RPMI7951 (cell line): ENCODE measurements around the gene PAPSS2. TPM values are rescaled to one million over a fixed set of nuclear protein-coding genes. Genes with fewer than 3 reads are reported as not detected.
"Not testable (repeated sequence)": the region's sequence is repeated elsewhere in the genome, so short reads cannot be mapped to it uniquely, and the experiment has no call there.

Experiments
- DNase-seq: peaks from one replicate; pipeline ENCODE4 v3.0.0-alpha.2; 2012; ENCODE audit warnings: low read depth
- total RNA-seq: library from RNA; depleted of rRNA; stranded (reverse); fragments of >200 nt; shearing (Covaris generic); gene quantifications from 2 replicates; pipeline ENCODE4 v1.2.3, GENCODE V29; 2014

Gene PAPSS2
- total RNA-seq, 1 experiment from 2014 or later, result 147 TPM

DNA sequence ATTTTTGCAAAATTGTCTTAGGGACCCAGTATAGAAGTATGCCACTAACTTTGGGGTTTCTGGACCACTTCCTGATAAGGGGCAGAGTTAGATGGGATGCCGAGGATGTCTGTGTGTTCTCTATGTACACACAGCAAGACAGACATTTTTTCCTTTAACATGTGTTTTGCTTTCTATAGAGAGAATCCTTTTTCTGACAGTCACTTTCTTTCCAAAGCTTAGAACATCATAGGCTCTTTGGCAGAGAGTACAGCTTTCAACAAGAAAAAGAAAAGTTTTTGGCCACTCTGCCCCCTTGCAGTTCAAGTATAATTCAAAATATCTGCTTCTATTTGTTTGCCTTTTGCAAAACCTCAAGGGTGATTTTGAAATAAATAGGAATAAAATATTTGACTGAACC is 44.1 kb downstream of the PAPSS2 start:
- no peak for DNase-seq

DNA sequence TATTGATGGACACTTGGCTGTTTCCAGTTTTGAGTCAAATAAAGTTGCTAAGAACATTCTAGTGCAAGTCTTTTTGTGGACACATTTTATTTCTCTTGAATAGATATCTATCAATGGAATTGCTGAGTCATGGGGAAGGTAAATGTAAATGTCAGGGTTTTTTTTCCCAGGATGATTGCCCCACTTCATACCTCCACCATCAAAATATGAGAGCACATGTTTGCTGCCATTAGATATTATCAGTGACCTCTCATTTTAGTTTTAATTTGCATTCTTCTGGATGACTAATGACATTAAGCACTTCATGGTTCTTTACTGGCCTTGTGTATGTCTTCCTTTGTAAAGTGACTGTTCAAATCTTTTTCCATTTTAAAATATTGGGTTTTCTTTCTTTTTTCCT is 45.7 kb downstream of the PAPSS2 start:
- DNase-seq, result peak; percentile 35

DNA sequence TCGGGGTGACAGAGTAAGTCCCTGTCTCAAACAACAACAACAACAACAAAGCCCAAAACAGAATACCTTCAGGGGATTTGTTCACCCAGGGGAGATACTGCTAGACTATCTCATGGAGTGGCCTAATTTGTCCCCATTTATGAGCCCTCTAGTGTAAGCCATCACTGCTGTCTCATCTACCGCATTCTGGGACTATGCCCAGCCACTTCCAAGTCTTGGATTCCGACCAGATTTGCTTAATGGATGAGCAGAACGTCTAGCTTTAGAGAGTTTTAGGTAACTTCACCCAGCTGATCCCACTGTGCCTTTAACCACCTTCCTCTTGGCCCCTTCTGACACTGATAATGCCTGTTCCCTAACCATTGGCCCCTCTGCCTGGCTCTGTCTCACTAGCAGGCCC is 47.1 kb downstream of the PAPSS2 start:
- no peak for DNase-seq

DNA sequence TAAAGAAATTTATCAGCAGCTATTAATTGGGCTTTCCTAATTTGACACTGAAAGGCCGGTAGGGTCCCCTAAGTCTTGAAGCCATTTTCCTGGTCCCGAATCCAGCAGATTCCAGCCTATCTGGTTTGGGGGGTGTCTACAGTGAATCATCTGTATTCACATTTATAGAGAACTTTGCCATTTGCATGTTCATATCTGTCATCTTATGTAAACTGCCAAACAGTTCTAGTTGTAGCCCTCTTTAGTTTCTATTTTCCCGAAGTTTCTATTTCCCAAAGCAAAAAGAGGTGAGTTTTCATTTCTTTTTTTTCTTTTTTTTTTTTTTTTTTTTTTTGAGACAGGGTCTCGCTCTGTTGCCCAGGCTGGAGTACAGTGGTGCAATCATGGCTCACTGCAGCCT is 47.6 kb downstream of the PAPSS2 start:
- DNase-seq, result no peak

- DNase-seq, result no peak
These were observed 53.4 kb downstream of the PAPSS2 start for GRCh38 chr10:87712913-87713616.

GRCh38 chr10:87713707-87714106 is 54.0 kb downstream of the PAPSS2 start:
- DNase-seq, result no peak

GRCh38 chr10:87715552-87716347 is 56.1 kb downstream of the PAPSS2 start:
- no peak for DNase-seq

DNA sequence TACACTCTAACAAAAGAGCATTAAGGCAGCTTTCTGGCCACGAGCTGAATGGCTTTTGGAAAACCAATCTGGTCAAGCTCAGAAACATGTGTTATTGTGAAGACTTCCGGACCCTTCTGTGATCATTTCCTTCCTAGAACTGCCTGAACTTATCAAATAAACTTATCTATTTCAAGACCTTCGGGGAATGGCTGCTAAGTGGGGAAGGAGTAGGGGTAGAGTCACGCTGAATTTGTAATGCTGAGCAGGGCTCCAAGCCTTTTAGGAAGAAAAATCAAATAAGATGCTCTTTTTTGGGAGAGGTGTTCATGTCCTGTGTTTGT is 56.6 kb downstream of the PAPSS2 start:
- no peak for DNase-seq

DNA sequence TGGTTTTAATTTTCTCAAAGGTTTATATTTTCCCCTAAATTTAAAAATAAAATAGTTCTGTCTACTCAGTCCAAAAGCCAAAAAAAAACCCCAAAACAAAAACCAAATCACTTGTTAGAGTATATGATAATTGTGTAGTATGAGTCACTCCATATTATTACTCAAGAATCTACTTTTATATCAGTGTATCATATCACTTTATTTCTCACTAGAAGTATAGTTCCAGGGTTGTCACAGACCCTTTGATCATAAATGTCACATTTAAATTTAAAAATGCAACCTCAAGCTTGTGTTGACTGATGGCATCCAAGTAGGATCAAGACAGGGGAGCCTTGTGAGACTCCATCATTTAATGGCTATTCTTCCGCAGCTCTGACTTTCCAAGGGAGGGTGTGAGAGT is 61.0 kb downstream of the PAPSS2 start:
- no peak for DNase-seq

- DNase-seq, result no peak
These were observed 62.1 kb downstream of the PAPSS2 start for GRCh38 chr10:87721781-87722180.

- no peak for DNase-seq
These were observed 63.0 kb downstream of the PAPSS2 start for GRCh38 chr10:87722716-87723115.

GRCh38 chr10:87723500-87723899 is 63.8 kb downstream of the PAPSS2 start:
- peak; percentile 10 for DNase-seq

- no peak for DNase-seq
These were observed 65.1 kb downstream of the PAPSS2 start for GRCh38 chr10:87724789-87725188.

- no peak for DNase-seq
These were observed 70.3 kb downstream of the PAPSS2 start for GRCh38 chr10:87729940-87730339.

- no peak for DNase-seq
These were observed 73.4 kb downstream of the PAPSS2 start for GRCh38 chr10:87733081-87733480.

GRCh38 chr10:87734987-87735827 is 75.5 kb downstream of the PAPSS2 start:
- DNase-seq, result peak; percentile 29

DNA sequence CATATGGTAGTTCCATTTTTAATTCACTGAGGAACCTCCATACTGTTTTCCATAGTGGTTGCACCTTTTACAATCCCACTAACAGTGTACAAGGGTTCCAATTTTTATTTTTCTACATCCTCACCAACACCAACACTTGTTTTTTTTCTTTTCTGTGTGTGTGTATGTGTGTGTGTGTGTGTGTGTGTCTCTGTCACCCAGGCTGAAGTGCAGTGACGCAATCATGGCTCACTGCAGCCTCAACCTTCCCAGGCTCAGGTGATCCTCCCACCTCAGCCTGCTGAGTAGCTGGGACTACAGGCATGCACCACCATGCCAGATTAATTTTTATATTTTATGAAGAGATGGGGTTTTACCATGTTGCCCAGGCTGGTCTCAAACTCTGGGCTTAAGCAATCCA is 78.6 kb downstream of the PAPSS2 start:
- not testable (repeated sequence) for DNase-seq

GRCh38 chr10:87739703-87740102 is 80.0 kb downstream of the PAPSS2 start:
- DNase-seq, result no peak

GRCh38 chr10:87740254-87740655 is 80.6 kb downstream of the PAPSS2 start:
- peak; percentile 11 for DNase-seq

GRCh38 chr10:87742992-87743610 is 83.4 kb downstream of the PAPSS2 start:
- DNase-seq, result not testable (repeated sequence)

- DNase-seq, result no peak
These were observed 84.9 kb downstream of the PAPSS2 start for GRCh38 chr10:87744606-87745005.

DNA sequence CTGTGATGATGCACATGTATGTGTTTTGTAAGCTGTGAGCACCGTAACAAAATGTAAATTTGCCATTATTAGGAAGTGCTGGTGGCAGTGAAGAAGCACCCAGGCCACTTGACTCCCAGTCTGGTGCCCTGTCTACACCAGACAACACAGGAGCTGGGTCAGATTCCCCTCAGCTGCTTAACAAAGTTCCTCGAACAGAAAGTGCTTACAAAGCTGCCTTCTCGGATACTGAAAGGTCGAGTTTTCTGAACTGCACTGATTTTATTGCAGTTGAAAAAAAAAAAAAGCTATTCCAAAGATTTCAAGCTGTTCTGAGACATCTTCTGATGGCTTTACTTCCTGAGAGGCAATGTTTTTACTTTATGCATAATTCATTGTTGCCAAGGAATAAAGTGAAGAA is 87.2 kb downstream of the PAPSS2 start:
- no peak for DNase-seq
